Stimulated activated CD8-positive, alpha-beta memory T cell treated with anti-CD3 and anti-CD28 coated beads, Interleukin-7, amount 100 ng/mL, for 1 hour (primary cell): ENCODE measurements around the gene NAB1.

Experiments
- DNase-seq, 2 donors: peaks; one replicate each; pipeline ENCODE4 v3.0.0-alpha.2; 2020; ENCODE audit warnings: low read depth in 2 of 2

The NAB1 gene

DNA sequence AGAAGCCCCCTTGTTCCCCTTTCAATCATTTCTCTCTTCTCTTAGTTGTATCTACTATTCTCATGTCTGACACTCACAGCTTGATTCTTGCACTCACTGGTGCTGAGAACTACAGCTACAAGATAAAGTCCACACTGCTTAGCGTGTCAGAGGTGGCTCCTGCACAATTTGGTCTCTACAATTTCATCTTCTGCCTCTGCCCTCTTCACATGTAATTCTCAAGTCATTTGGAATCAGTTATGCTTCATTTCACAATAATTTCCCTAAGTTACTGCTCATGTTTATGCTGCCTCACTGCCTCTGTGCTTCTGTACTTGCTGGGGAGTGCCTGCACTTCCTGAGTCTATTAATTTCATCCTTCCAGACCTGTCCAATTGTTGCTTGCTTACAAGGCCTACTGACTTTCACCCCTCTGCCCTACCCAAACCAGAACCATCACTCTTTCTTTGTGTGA, 11.6 kb upstream of the NAB1 start:
- no peak for DNase-seq

DNA sequence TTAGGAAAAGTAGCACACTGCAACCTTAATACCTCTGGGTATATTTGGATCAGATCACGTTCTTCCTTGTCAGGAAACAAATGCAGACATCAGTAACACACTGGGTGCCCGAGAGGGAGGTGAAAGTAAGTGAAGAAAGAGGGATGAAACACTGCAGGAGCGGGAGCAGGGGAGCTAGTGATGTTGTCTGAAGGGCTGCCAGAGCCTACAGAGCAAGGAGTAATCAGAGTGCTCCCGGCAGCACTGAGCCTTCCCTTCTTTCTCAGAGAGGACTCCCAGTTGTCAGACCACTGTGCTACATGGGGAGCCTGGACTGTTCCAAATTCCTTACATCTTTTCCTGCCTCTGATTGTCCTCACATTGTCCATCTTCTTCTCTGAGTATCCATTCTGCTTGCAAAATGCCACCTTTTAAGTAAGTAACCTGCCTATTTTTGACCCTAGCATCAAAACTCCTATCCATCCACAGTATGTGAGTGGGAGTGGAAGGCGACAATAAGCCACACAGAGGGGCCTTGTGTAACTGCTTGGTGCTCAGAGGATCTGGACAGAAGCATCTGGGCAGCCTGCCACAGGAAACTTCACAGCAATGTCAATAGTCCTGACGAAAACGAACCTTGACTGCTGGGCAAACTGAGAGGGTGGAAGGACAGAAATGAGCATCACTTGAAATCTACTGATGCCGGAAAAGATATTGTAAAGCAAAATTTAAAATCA, 10.8 kb upstream of the NAB1 start:
- DNase-seq = no peak

DNA sequence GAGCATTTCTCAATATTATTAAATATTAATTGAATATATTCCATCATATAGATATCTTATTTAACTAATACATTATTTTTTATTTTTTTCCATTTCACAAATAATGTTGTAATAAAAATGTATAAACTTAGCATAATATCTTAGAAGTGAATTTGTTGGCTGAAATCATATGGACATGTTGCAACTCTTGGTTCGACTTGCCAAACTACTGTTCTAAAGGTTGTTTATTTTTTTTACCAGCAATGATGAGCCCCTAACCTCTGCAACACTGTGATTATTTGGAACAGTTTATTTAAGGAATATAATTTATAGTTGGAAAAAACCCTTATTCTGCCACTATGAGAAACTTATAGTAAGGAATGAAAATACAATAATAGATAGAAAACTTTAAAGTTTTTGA, 8.8 kb upstream of the NAB1 start:
- DNase-seq = no peak

DNA sequence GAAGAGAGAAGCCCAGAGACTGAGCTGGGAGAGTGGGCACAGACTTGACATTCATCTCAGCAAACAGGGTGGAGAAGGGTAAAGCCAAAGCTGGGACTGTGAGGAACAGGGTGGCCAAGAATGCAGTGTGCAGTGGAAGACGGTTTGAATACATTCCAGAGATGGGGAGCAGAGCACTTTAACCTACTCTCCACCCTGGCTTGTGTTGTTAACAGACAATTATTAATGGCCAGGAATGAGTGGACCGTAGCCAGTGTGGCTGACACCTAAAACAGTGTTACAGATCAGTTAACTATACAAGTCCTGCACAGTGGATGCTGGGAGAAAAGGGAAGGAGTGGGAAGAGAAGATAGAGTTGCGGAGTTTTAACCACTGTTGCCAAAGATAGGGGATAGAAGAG, 7.4 kb upstream of the NAB1 start:
- no peak for DNase-seq

DNA sequence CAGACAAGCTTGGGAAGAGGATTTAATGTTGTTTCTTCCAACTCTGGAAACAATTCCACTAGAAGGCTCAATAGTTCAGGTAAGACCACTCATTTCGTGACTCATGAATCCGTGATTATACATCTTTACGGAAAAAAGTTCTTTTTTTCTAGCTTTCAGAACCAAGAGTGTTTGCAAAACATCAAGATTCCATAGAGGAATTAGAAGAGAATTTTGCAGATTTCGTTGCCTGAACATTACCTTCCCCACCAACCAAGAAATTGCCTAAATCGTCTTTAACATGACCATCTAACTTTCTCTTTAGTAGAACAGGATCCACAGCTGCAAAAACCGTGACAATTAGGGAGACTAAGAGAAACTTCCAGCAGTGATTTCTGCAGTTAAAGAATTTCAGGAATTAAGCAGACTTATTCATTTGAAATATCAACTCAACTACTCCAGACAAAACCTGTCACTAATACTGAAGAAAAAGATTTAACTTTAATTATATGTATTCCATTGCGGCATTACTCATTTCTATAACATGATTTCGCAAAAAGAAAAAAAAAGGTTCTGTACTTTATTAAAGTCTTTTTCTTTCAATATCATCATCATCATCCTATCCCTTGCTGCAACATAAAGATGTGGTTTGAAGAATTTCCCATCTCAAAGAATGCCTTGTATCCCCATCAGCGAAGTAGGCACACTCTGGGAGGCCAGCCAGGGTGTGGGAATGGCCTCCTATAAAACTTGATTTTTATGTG, 1.9 kb upstream of the NAB1 start:
- no peak for DNase-seq

DNA sequence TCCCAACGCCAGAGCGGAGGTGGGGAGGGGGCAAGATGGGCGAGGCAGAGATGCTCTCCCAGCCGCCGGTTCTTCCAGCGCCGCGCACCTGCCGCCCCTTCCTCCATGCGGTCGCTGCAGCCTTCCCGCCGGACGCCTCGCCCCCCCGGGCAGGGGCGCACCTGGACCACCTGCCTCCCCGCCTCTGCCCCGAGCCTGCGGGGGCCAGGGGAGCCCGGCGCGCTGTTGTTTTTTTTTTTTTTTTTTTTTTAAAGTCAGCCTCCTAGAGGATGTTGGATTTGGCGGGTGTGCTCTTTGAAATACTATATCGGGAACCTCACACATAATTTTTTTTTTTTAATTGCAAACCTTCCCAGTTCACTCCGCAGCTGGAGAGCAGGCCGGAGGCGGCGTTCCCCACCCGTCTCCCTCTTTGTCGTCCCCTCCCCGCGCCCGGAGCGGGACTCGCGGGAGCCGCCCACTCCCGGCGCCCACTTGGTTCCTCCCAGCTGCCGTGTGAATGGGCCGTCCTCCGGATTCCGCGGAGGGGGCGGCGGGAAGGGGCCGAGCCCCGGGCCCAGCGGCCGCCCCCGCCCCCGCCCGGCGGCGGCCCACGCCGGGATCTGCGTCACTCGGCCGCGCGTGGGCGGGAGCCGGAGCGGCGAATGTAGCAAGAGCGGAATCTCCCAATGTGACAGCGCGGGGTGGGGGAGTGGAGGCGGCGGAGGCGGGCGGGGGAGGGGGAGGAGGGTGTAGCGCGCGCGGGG, 421 bp upstream of the NAB1 start:
- DNase-seq = peak; percentile 80

- DNase-seq = no peak
Measured at GRCh38 chr2:190649798-190650390, 1.0 kb downstream of the NAB1 start.

GRCh38 chr2:190651413-190651812, 2.5 kb downstream of the NAB1 start:
- no peak for DNase-seq

- no peak for DNase-seq
Measured at GRCh38 chr2:190653231-190653630, 4.3 kb downstream of the NAB1 start.

GRCh38 chr2:190653931-190654330, 5.0 kb downstream of the NAB1 start:
- no peak for DNase-seq

DNA sequence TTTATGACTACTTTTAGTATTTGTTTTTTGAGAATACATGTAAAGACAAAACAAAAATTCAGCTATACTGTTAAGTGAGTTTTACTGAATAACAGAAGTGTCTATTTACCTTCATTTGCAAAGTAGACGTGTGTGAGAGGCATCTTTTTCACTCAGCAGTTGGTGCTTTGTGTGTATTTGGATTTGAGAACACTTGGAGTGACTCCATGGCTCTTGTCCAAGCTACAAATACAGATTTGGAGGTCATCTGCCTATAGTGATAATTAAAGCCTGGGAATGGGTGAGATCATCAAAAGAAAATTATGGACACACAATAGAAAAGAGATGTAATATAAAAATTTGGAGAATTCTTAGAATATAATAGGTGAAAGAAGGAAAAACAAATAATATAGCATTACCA, 6.2 kb downstream of the NAB1 start:
- no peak for DNase-seq

DNA sequence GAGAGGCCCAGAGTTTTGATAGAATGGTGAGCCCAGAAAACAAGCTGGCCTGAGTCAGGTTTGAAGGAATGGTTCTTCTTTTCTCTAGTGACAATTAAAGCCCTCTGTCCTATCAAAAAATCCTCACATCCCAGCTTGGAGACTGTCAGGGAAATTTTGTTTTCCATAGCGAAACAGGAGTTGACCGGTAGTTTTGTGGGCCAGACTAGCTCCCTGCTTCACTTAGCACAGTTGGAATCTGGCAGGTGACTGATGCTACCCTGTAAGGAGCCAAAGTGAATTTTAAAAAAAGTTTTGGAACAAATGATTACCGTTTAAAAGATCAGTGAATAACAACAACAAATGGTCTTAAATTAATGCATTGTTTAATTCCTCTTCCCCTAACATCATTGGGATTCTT, 6.7 kb downstream of the NAB1 start:
- no peak for DNase-seq

GRCh38 chr2:190656301-190656700, 7.4 kb downstream of the NAB1 start:
- no peak for DNase-seq

DNA sequence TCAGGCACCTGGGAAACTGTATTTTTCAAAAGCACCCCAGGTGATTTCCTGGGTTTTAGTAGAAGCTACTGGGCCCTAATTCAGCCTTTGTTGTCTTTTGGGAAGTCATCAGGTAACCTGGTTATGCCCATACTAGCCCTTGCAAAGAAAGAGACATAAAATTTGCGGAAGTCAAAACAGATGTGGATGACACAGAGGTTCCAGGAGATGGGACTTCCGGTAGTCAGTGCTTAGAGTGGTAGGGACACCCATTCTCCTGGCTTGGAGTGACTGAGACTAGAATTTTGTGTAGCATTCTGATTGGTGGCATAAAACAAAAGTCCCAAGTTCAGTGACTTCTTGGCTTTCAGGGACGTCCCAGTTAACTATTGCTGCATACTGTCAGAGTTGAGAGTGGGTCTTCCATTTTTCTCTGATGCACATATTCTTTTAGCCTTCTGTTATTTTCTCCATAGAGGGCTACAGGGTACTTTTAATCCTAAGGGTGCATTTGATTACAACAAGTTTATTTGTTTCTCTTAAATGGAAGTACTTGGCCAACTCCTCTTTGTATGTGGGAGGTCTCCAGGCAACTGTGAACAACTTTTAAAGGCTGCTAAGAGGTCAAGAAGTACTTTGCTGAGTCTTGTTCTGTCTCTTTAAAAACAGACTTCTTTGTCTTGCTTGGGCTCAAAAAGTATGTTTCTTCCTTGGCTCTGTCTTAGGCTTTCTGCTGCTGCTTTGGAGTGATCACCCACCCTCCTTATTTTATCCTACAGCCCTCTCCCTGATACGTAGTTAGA, 8.8 kb downstream of the NAB1 start:
- DNase-seq = no peak

- no peak for DNase-seq
Measured at GRCh38 chr2:190659553-190659952, 10.7 kb downstream of the NAB1 start.

DNA sequence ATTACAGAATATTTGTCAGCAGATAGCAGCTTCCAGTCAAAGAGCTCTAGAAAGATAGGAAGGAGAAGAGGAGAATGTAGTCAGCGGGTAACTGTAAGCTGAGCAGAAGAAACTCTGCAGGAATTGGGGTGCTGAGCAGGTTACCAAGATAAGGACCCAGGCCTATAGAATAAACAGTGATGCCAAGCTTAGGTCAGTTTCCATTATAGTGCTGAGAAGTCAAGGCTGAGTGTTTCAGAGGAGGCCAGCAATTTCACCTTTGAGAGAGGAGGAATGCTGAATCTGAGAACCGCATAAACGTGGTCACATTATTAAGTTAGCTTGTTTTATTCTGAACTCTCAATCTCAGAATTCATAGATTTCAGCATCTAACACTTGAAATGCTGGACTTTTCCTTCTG, 13.9 kb downstream of the NAB1 start:
- DNase-seq = no peak

DNA sequence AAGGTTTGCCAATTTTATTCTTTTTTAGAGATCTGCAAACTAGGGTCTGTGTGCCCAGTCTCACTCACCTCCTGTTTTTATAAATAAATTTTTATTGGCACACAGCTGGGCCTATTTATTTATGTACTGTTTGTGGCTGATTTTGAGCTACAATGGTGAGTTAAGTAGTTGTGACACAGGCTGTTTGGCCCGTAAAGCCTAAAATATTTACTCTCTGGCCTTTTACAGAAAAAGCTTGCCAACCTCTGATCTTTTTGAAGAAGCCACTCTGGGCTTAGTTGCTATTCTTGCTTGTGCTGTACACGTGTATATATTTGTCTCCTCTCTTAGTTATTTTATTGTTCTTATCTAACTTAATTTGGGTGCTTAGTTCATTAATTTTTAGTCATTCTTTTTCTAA, 14.5 kb downstream of the NAB1 start:
- DNase-seq = no peak

DNA sequence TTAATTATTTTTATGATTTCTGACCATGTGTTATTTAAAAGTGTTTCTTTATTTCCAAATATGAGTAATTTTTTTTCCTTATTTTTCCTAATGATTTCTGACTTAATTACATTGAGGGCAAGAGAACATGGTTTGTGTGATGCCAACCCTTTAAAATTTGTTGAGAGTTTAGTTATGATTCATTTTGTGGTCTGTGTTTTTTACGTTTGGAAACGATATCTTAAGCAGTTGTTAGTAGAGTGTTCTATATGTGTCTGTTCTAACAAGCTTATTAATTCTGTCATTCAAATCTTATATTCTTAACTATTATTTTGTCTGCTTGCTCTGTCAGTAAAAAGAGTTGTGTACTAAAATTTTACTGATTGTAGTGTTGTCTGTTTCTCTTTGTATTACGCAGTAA, 15.0 kb downstream of the NAB1 start:
- no peak for DNase-seq

DNA sequence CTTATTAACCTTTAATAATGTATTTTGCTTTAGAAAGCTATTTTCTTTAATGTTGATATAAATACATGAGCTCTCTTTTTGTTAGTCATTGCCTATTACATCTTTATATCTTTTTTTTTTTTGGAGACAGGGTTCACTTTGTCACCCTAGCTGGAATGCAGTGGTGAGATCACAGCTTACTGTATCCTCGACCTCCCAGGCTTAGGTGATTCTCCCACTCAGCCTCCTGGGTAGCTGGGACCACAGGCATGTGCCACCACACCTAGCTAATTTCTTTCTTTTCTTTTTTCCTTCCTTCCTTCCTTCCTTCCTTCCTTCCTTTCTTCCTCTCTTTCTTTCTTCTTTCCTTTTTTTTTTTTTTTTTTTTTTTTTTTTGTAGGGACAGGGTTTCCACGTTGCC, 15.4 kb downstream of the NAB1 start:
- no peak for DNase-seq

GRCh38 chr2:190666895-190667294, 18.0 kb downstream of the NAB1 start:
- DNase-seq = no peak

DNA sequence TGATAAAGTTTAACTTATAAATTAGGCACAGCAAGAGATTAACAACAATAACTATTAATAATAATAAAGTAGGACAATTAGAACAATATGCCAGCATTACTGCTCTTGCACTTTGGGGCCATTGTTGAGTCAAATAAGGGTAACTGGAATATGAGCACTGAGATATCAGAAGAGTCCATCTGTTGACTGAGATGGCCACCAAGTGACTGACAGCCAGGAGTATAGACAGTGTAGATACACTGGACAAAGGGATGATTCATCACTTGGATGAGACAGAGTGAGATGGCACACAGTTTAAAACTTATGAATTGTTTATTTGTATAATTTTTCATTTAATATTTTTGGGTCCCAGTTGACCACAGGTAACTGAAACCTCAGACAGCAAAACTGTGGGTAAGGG, 20.0 kb downstream of the NAB1 start:
- no peak for DNase-seq
